Pancreas (tissue), 10 donors: ENCODE data around the gene POLR2M. TPM values are rescaled to one million over a fixed set of nuclear protein-coding genes. Genes with fewer than 3 reads are reported as not detected.

Experiments used
- ATAC-seq, 4 donors: fragments of 200-7000 bp; cut with Tn5 transposase; one replicate each; pipeline versions ENCODE4 v1.8.0 to v1.9.1; 2020; ENCODE audit warnings: mild to moderate bottlenecking in 4 of 4, moderate library complexity in 4 of 4
- DNase-seq, 6 donors: peaks; one replicate each; pipeline ENCODE4 v3.0.0-alpha.2; 2020
- FAIRE-seq: peaks from 2 replicates; lab custom pipeline; 2012; peaks lifted over from hg19 to GRCh38; lab: Jason Lieb, UNC
- H3K27ac ChIP-seq, 4 donors: fragments of 200-600 bp; sonication (generic); 1 replicate in 3 of 4; 2 replicates in 1 of 4; pipeline versions ENCODE4 v1.5.0 to v1.8.0; 2020
- H3K27me3 ChIP-seq, 4 donors: fragments of 200-600 bp; one replicate each; pipeline ENCODE4 v1.8.0; 2021
- H3K36me3 ChIP-seq, 3 donors: fragments of 200-600 bp; sonication (generic) in 1 of 3; one replicate each; pipeline versions ENCODE4 v1.5.0 to v1.8.0; 2020 to 2021
- H3K4me1 ChIP-seq, 3 donors: fragments of 200-600 bp; one replicate each; pipeline ENCODE4 v1.8.0; 2021
- H3K4me3 ChIP-seq, 4 donors: fragments of 200-600 bp; sonication (generic) in 2 of 4; one replicate each; pipeline versions ENCODE4 v1.5.0 to v1.8.0; 2020 to 2021
- H3K9me3 ChIP-seq, 4 donors: fragments of 200-600 bp; one replicate each; pipeline ENCODE4 v1.8.0; 2021
- WGBS, 2 donors: extraction: QIAGEN DNeasy Blood & Tissue Kit; methylation state at CpG; one replicate each; pipeline ENCODE4 v1.1.7; 2013; 5-methylcytosine and 5-hydroxymethylcytosine counted together
- intact Hi-C, 3 donors: fragments of 100-400 bp; cut with DNase I; formaldehyde crosslinking; loops; one replicate each; pipeline versions ENCODE4 v1.11.1 to v1.14.2; 2022
- polyA plus RNA-seq, 2 donors: library from polyadenylated mRNA; stranded (reverse); fragments of 200-250 nt; gene quantifications; one replicate each; pipeline ENCODE4 v1.2.3, GENCODE V29; 2013
- total RNA-seq, 6 donors: library from RNA; stranded (reverse); fragmentation: NEBNext Ultra II Directional in 4 of 6; extraction: Animal tissue kit (Norgen Biotek cat#: 25700) in 4 of 6; gene quantifications; one replicate each; pipeline versions ENCODE4 v1.2.1 to v1.2.4, GENCODE V29; 2021 to 2023
- TF ChIP-seq, protein P1 (sequence below), 4 donors: fragments of 200-600 bp; sonication (generic) in 3 of 4; IDR thresholded peaks; one replicate each; pipeline versions ENCODE4 v1.5.0 to v1.8.0; 2021; ENCODE audit warnings: antibody characterized with exemption in 4 of 4
- donor health status: healthy with polysubstance abuse.
- donor health status: DM: no; HTN: no; CAD: no; lungs with moderate emphysema.
- donor health status: DM: no; HTN: no; CAD: no.
- donor health status: control.
- donor health status: control.
- donor health status: Bipolar disorder and iron deficiency.
- donor health status: DM: yes; HTN: yes; CAD: no.
- donor health status: DM: no; HTN: no; CAD: no.
- donor health status: DM: no; HTN: no; CAD: no.
- donor health status: DM: yes; HTN: yes; CAD: no.

The POLR2M gene
- total RNA-seq: 10 to 100 TPM; 30.3 to 54.1 (median 38.7) TPM
- 10 to 100 TPM; 38.7 to 47.4 TPM for polyA plus RNA-seq

DNA sequence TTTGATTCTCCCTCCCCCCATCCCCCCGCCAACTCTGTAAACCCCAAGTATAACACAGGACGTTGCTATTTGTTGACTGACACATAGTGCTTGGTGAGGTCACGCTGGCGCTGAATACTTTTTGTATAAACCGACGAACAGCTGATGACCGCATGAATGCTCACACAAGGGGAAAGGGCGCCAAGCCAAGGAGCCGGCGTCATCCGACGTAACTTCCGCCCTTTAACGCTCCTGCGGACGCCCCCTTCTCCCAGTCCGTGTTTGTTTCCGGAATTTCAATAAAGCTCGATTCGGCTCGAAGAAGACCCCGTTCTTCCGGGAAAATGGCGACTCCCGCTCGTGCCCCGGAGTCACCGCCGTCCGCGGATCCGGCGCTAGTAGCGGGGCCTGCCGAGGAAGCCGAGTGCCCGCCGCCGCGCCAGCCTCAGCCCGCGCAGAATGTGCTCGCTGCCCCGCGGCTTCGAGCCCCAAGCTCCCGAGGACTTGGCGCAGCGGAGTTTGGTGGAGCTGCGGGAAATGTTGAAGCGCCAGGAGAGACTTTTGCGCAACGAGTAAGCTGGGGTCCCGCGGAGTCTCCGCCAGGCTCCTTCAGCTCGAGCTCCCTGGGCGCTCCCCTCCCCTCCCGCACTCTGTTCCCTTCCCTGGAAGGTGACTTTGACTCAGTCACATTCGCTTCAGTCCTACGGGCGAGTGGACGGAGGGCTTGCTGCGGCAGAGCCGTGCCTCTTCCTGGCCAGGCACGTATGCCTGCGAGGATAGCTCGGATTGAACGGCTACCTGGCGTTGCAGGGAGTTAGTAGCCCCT, at the start of gene POLR2M:
Gene POLR2M (plus strand): TSS at position 310 of the 805 bp plus-strand sequence. CDS start 129 bp downstream, at position 439.
- Histone ChIP-seq H3K9me3 (no peaks in the 10 kb centered on the region), H3K27me3 (no peaks in the 10 kb centered on the region), H3K27ac (peak within 1 kb of the TSS; percentile 76 to 98 (median 94)), H3K4me1 (peaks cover 6 to 17% (median 15%) of the 10 kb centered on the region in 3 donors), H3K4me3 (peak within 1 kb of the TSS; percentile 71 to 91 (median 84)), H3K36me3 (peaks cover 0 to 10% (median 0%) of the 10 kb centered on the region in 3 donors)
- ATAC-seq (peak; percentile 92 to 97 (median 96)), FAIRE-seq (peak; percentile 92), DNase-seq (peak; percentile 93 to 98 (median 97))
- 2 to 3% methylated on average over 70 of the region's 70 CpGs for WGBS, 2 donors
- intact Hi-C loops: no loop called here
- TF ChIP-seq, protein P1, sequence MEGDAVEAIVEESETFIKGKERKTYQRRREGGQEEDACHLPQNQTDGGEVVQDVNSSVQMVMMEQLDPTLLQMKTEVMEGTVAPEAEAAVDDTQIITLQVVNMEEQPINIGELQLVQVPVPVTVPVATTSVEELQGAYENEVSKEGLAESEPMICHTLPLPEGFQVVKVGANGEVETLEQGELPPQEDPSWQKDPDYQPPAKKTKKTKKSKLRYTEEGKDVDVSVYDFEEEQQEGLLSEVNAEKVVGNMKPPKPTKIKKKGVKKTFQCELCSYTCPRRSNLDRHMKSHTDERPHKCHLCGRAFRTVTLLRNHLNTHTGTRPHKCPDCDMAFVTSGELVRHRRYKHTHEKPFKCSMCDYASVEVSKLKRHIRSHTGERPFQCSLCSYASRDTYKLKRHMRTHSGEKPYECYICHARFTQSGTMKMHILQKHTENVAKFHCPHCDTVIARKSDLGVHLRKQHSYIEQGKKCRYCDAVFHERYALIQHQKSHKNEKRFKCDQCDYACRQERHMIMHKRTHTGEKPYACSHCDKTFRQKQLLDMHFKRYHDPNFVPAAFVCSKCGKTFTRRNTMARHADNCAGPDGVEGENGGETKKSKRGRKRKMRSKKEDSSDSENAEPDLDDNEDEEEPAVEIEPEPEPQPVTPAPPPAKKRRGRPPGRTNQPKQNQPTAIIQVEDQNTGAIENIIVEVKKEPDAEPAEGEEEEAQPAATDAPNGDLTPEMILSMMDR (IDR thresholded peaks at IDR 0.05): no peak

DNA sequence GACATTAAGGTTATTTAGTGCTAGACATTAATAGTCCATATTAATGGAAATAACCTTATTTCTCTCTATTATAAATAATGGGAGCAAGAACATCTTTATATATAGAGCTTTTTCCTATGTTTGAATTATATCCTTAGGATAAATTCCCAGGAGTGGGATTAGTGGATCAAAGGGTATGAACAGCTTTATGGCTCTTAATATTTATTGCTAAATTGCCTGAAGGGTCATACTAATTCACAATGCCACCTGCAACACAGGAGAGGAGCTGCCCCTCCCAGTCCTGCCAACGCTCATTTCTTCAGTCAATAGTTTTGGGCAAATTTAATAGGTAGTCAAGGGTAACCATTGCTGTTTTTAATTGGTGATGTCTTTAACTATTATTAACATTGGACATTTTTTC, 48.9 kb upstream of the POLR2M start:
- DNase-seq (no peak), ATAC-seq (no peak), FAIRE-seq (no peak)
- TF ChIP-seq, protein P1 (IDR thresholded peaks at IDR 0.05): no peak
- Histone ChIP-seq H3K9me3 (no peaks in the 10 kb centered on the region), H3K27me3 (no peaks in the 10 kb centered on the region), H3K36me3 (no peaks in the 10 kb centered on the region), H3K4me1 (peaks cover 7 to 15% (median 15%) of the 10 kb centered on the region in 3 donors), H3K4me3 (no peak overlapping the region), H3K27ac (no peak overlapping the region)
- intact Hi-C loops: no loop called here
- WGBS, 2 donors: 82 to 97% methylated on average over 1 of the region's 1 CpG

DNA sequence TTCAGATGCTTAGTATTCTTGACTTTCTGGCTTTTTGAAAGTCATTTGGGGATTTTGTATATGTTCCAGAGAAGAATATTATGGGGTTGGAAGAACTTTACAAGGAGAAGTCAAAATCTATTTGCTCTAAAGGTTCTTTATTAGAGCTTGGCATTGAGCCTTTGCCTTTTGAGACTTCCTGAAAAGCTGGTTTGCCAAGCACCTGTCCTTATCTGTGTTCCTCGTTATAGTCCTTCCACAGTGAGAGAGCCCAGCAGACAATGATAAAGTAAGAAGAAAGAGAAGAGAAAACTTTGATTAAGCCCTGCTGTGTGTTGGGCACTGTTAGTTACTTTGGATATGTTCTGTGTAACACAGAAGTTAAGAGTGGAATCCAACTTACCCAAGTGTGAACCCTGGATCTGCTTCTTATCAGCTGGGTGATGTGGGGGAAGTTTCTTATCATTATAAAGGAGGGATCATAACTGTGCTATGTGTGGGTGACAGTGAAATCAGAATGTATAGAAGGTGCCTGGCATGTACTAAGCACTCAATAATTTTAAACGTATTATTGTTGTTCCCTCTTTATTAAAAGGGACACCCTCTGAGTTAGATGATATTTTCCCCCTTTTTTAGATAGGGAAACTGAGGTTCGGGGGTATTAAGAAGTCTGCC, 44.3 kb upstream of the POLR2M start:
- H3K4me3 ChIP-seq: no peak overlapping the region
- DNase-seq (peak in 1 of 6 donors; percentile 39), ATAC-seq (peak; percentile 57 to 82 (median 80)), FAIRE-seq (no peak)
- peak overlapping the region in 3 of 4 donors; percentile 12 to 56 (median 45) for H3K27ac ChIP-seq
- no peaks in the 10 kb centered on the region for H3K36me3 ChIP-seq
- TF ChIP-seq, protein P1 (IDR thresholded peaks at IDR 0.05): no peak
- H3K9me3 ChIP-seq: no peaks in the 10 kb centered on the region
- H3K27me3 ChIP-seq: no peaks in the 10 kb centered on the region
- intact Hi-C loops: no loop called here
- peaks cover 20 to 39% (median 35%) of the 10 kb centered on the region in 3 donors for H3K4me1 ChIP-seq
- 22% methylated on average over 3 of the region's 3 CpGs for WGBS, 2 donors

DNA sequence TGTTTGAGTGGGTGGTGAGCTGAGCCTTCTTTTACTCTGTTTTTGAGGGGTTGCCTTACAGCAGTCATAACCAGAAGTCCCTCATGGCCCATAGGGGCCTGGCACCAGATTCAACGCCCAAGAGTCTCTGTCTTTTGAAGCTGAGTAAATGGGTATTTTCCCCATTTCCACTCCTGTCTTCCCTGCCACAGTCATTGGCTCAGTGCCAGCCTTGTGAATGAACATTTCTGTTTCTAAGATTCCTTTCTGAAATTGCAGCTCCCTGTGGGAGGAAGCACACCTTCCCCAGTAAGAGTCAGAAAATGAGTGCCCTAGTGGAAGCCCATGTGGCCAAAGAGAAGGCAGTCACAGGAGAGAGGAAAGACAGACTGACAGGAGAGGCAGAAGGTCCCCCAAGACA, 43.7 kb upstream of the POLR2M start:
- H3K4me3 ChIP-seq: no peak overlapping the region
- H3K36me3 ChIP-seq: no peaks in the 10 kb centered on the region
- peak overlapping the region in 2 of 4 donors; percentile 4 to 56 for H3K27ac ChIP-seq
- intact Hi-C loops: no loop called here
- H3K27me3 ChIP-seq: no peaks in the 10 kb centered on the region
- TF ChIP-seq, protein P1 (IDR thresholded peaks at IDR 0.05): no peak
- 50 to 70% methylated on average over 1 of the region's 1 CpG for WGBS, 2 donors
- ATAC-seq (no peak), FAIRE-seq (no peak), DNase-seq (no peak)
- H3K9me3 ChIP-seq: no peaks in the 10 kb centered on the region
- H3K4me1 ChIP-seq: peaks cover 20 to 40% (median 35%) of the 10 kb centered on the region in 3 donors
